GM23248 (cell line): Measurements from ENCODE around the gene HOXB4. TPM values are rescaled to one million over a fixed set of nuclear protein-coding genes. Genes with fewer than 3 reads are reported as not detected.

Experiments
- DNase-seq: peaks from one replicate; pipeline ENCODE4 v3.0.0-alpha.2; 2015
- H2AFZ ChIP-seq: fragments of 200-600 bp; sonication (generic); 2 replicates; pipeline ENCODE4 v1.6.1; 2016; ENCODE audit warnings: antibody characterized with exemption
- H3F3A ChIP-seq: fragments of 200-600 bp; sonication (generic); 2 replicates; pipeline ENCODE4 v1.6.1; 2016; ENCODE audit warnings: mild to moderate bottlenecking, antibody characterized with exemption, mixed run types; ENCODE audit not compliant: insufficient read depth
- H3K27ac ChIP-seq: fragments of 200-600 bp; sonication (generic); 2 replicates; pipeline ENCODE4 v1.5.1; 2016; ENCODE audit warnings: mild to moderate bottlenecking
- H3K27me3 ChIP-seq: fragments of 200-600 bp; sonication (generic); replicated peaks from 2 replicates; pipeline ENCODE4 v1.6.1; 2016; ENCODE audit warnings: mild to moderate bottlenecking; ENCODE audit not compliant: insufficient read depth
- H3K36me3 ChIP-seq: fragments of 200-600 bp; sonication (generic); 2 replicates; pipeline ENCODE4 v1.6.1; 2016; ENCODE audit warnings: low read depth, mild to moderate bottlenecking
- H3K4me1 ChIP-seq: fragments of 200-600 bp; sonication (generic); 2 replicates; pipeline ENCODE4 v1.6.1; 2016; ENCODE audit warnings: mild to moderate bottlenecking; ENCODE audit not compliant: insufficient read depth
- H3K4me2 ChIP-seq: fragments of 200-600 bp; sonication (generic); one replicate; pipeline ENCODE4 v1.6.1; 2016; ENCODE audit warnings: mild to moderate bottlenecking; ENCODE audit not compliant: unreplicated experiment
- H3K4me3 ChIP-seq: fragments of 200-600 bp; sonication (generic); 2 replicates; pipeline ENCODE4 v1.5.1; 2016; ENCODE audit warnings: mild to moderate bottlenecking
- H3K79me2 ChIP-seq: fragments of 200-600 bp; sonication (generic); 2 replicates; pipeline ENCODE4 v1.6.1; 2016; ENCODE audit warnings: mild to moderate bottlenecking; ENCODE audit not compliant: insufficient read depth
- H3K9ac ChIP-seq: fragments of 200-600 bp; sonication (generic); 2 replicates; pipeline ENCODE4 v1.6.1; 2016; ENCODE audit warnings: mild to moderate bottlenecking
- H3K9me2 ChIP-seq: fragments of 200-600 bp; sonication (generic); 2 replicates; pipeline ENCODE4 v1.6.1; 2016; ENCODE audit warnings: mixed run types, mild to moderate bottlenecking, moderate library complexity; ENCODE audit not compliant: insufficient read depth
- H3K9me3 ChIP-seq: fragments of 200-600 bp; sonication (generic); one replicate; pipeline ENCODE4 v1.6.1; 2017; ENCODE audit warnings: low read depth
- H4K20me1 ChIP-seq: fragments of 200-600 bp; sonication (generic); 2 replicates; pipeline ENCODE4 v1.6.0; 2016; ENCODE audit not compliant: insufficient read depth
- EZH2 ChIP-seq: fragments of 200-600 bp; sonication (generic); IDR thresholded peaks from 2 replicates; pipeline ENCODE4 v1.6.1; 2018; ENCODE audit warnings: antibody characterized with exemption, mild to moderate bottlenecking; ENCODE audit not compliant: insufficient read depth, poor library complexity, severe bottlenecking
- EZH2phosphoT487 ChIP-seq: fragments of 200-600 bp; sonication (generic); IDR thresholded peaks from 2 replicates; pipeline ENCODE4 v1.6.1; 2018; ENCODE audit warnings: antibody characterized with exemption, moderate library complexity, mild to moderate bottlenecking, low read depth; ENCODE audit not compliant: insufficient read depth
- WGBS, 2 experiments: methylation state at CpG; one replicate each; pipeline ENCODE4 v1.1.6; 2015 to 2017; ENCODE audit warnings: low lambda C conversion rate in 2 of 2, low coverage in 1 of 2; ENCODE audit errors: missing lambda C conversion rate in 2 of 2; 5-methylcytosine and 5-hydroxymethylcytosine counted together
- in situ Hi-C: fragments of 300-500 bp; cut with MboI; formaldehyde crosslinking; loops from 2 replicates; pipeline ENCODE4 v1.15.0; 2020
- polyA plus RNA-seq: library from polyadenylated mRNA; unstranded; fragments of >200 nt; fragmentation: Nextera tagmentation; extraction: Ambion mirVana; gene quantifications from 2 replicates; pipeline ENCODE4 v1.2.1, GENCODE V29; 2016
- total RNA-seq: library from RNA; depleted of rRNA; stranded (reverse); fragments of >200 nt; shearing (Covaris generic); gene quantifications from 2 replicates; pipeline ENCODE4 v1.2.3, GENCODE V29; 2014

Gene HOXB4
- total and polyA plus RNA-seq, 2 experiments from 2014 or later = 1.2 to 2.2 TPM

GRCh38 chr17:48612456-48612853 lies 34.3 kb upstream of the HOXB4 start:
- Histone ChIP-seq H3K9me2 (no peaks in the 10 kb centered on the region), H3F3A (no peaks in the 10 kb centered on the region), H3K9ac (no peak overlapping the region), H2AFZ (peak overlapping the region; percentile 85), H3K36me3 (no peaks in the 10 kb centered on the region), H4K20me1 (no peaks in the 10 kb centered on the region), H3K79me2 (no peaks in the 10 kb centered on the region), H3K9me3 (no peaks in the 10 kb centered on the region), H3K4me3 (peak overlapping the region; percentile 72), H3K27ac (no peak overlapping the region), H3K4me1 (no peaks in the 10 kb centered on the region; the same call in 1 of the 2 replicates), H3K27me3 (peaks cover 40% of the 10 kb centered on the region), H3K4me2 (peak overlapping the region; percentile 93)
- TF ChIP-seq EZH2phosphoT487 (0 out of 2 replicates have a peak, but pooled peaks have one; percentile 21), EZH2 (no peak)
- peak; percentile 36 for DNase-seq
- WGBS, 2 experiments = 7 to 32% methylated on average over 4 to 15 of the region's 15 CpGs
- in situ Hi-C loops = no loop called here

GRCh38 chr17:48611681-48612455 lies 33.7 kb upstream of the HOXB4 start:
- DNase-seq = peak; percentile 53
- in situ Hi-C loops = no loop called here
- Histone ChIP-seq H3K4me1 (no peaks in the 10 kb centered on the region; the same call in 1 of the 2 replicates), H3F3A (no peaks in the 10 kb centered on the region), H3K79me2 (no peaks in the 10 kb centered on the region), H3K9me2 (no peaks in the 10 kb centered on the region), H3K36me3 (no peaks in the 10 kb centered on the region), H2AFZ (peak overlapping the region; percentile 93), H3K4me2 (peak overlapping the region; percentile 83), H3K9ac (peak overlapping the region; percentile 84; the same call in 1 of the 2 replicates), H3K9me3 (no peaks in the 10 kb centered on the region), H3K27me3 (peaks cover 34% of the 10 kb centered on the region), H3K4me3 (peak overlapping the region; percentile 77), H4K20me1 (no peaks in the 10 kb centered on the region), H3K27ac (no peak overlapping the region)
- 13 to 22% methylated on average over 22 to 34 of the region's 36 CpGs for WGBS, 2 experiments
- no peak for TF ChIP-seq EZH2

GRCh38 chr17:48611213-48611612 lies 33.1 kb upstream of the HOXB4 start:
- Histone ChIP-seq H3F3A (no peaks in the 10 kb centered on the region), H3K9me3 (no peaks in the 10 kb centered on the region), H3K27ac (peak overlapping the region; percentile 67), H2AFZ (peak overlapping the region; percentile 93), H4K20me1 (no peaks in the 10 kb centered on the region), H3K9me2 (no peaks in the 10 kb centered on the region), H3K9ac (peak overlapping the region; percentile 84), H3K4me3 (peak overlapping the region; percentile 77), H3K27me3 (peaks cover 28% of the 10 kb centered on the region), H3K4me2 (peak overlapping the region; percentile 83), H3K36me3 (no peaks in the 10 kb centered on the region), H3K4me1 (no peaks in the 10 kb centered on the region; the same call in 1 of the 2 replicates), H3K79me2 (no peaks in the 10 kb centered on the region)
- TF ChIP-seq EZH2 (no peak), EZH2phosphoT487 (no peak)
- WGBS, 2 experiments = 4 to 5% methylated on average over 22 of the region's 22 CpGs
- in situ Hi-C loops = no loop called here
- peak; percentile 64 for DNase-seq

- peak within 1 kb of the TSS; percentile 77 for H3K4me3 ChIP-seq
- peak within 1 kb of the TSS; percentile 93 for H2AFZ ChIP-seq
- H3K36me3 ChIP-seq = no peaks in the 10 kb centered on the region
- H3K27ac ChIP-seq = peak within 1 kb of the TSS; percentile 67
- H3F3A ChIP-seq = no peaks in the 10 kb centered on the region
- in situ Hi-C loops = no loop called here
- no peaks in the 10 kb centered on the region for H3K9me2 ChIP-seq
- H3K27me3 ChIP-seq = peaks cover 21% of the 10 kb centered on the region
- H3K9ac ChIP-seq = peak within 1 kb of the TSS; percentile 84
- TF ChIP-seq EZH2phosphoT487 (no peak), EZH2 (no peak)
- H3K4me2 ChIP-seq = peak within 1 kb of the TSS; percentile 83
- H3K9me3 ChIP-seq = no peaks in the 10 kb centered on the region
- no peaks in the 10 kb centered on the region; the same call in 1 of the 2 replicates for H3K4me1 ChIP-seq
- no peaks in the 10 kb centered on the region for H3K79me2 ChIP-seq
- peak; percentile 88 for DNase-seq
- WGBS, 2 experiments = 2 to 3% methylated on average over 44 to 56 of the region's 79 CpGs
- no peaks in the 10 kb centered on the region for H4K20me1 ChIP-seq
Measured at GRCh38 chr17:48610282-48611211, 32.4 kb upstream of the HOXB4 start, which contains the start of gene HOXB7. HOXB7 (minus strand) TSS chr17:48611017; CDS start chr17:48610918, 99 bp downstream.
